HUES64 (cell line): Measurements from ENCODE around the gene RPRD2. TPM values are rescaled to one million over a fixed set of nuclear protein-coding genes. Genes with fewer than 3 reads are reported as not detected.
"Not testable (repeated sequence)": the region's sequence is repeated elsewhere in the genome, so short reads cannot be mapped to it uniquely, and the experiment has no call there.

Source experiments
- H3K27ac ChIP-seq: 2 replicates; pipeline ENCODE4 v1.7.0; 2013; ENCODE audit warnings: low read depth, low read length, inconsistent platforms
- H3K27me3 ChIP-seq: 2 replicates; pipeline ENCODE4 v1.6.1; 2013; ENCODE audit warnings: mild to moderate bottlenecking, low read length; ENCODE audit not compliant: insufficient read depth
- H3K36me3 ChIP-seq: 2 replicates; pipeline ENCODE4 v1.6.1; 2013; ENCODE audit warnings: mild to moderate bottlenecking, low read length; ENCODE audit not compliant: insufficient read depth
- H3K4me1 ChIP-seq: 2 replicates; pipeline ENCODE4 v1.6.1; 2013; ENCODE audit warnings: mild to moderate bottlenecking, low read length, moderate library complexity; ENCODE audit not compliant: insufficient read depth
- H3K4me3 ChIP-seq: 2 replicates; pipeline ENCODE4 v1.5.1; 2013; ENCODE audit warnings: mild to moderate bottlenecking, low read length, moderate library complexity
- H3K9ac ChIP-seq: 2 replicates; pipeline ENCODE4 v1.6.1; 2013; ENCODE audit warnings: mild to moderate bottlenecking, low read depth, low read length
- H3K9me3 ChIP-seq: 2 replicates; pipeline ENCODE4 v1.6.1; 2013; ENCODE audit warnings: low read depth, low read length; ENCODE audit not compliant: insufficient read depth
- WGBS: fragments of 150-250, 120-280 bp; methylation state at CpG from one replicate; pipeline ENCODE4 v1.1.7; 2013; ENCODE audit warnings: missing lambda C conversion rate; 5-methylcytosine and 5-hydroxymethylcytosine counted together
- polyA plus RNA-seq, 2 experiments: library from polyadenylated mRNA; stranded (reverse); fragments of 50-300 nt; gene quantifications; one replicate each; pipeline ENCODE4 v1.2.3, GENCODE V29; 2013

The RPRD2 gene
- 21.1 TPM for polyA plus RNA-seq (2013, experiment 1 of 2)
- 23.8 TPM for polyA plus RNA-seq (2013, experiment 2 of 2)

DNA sequence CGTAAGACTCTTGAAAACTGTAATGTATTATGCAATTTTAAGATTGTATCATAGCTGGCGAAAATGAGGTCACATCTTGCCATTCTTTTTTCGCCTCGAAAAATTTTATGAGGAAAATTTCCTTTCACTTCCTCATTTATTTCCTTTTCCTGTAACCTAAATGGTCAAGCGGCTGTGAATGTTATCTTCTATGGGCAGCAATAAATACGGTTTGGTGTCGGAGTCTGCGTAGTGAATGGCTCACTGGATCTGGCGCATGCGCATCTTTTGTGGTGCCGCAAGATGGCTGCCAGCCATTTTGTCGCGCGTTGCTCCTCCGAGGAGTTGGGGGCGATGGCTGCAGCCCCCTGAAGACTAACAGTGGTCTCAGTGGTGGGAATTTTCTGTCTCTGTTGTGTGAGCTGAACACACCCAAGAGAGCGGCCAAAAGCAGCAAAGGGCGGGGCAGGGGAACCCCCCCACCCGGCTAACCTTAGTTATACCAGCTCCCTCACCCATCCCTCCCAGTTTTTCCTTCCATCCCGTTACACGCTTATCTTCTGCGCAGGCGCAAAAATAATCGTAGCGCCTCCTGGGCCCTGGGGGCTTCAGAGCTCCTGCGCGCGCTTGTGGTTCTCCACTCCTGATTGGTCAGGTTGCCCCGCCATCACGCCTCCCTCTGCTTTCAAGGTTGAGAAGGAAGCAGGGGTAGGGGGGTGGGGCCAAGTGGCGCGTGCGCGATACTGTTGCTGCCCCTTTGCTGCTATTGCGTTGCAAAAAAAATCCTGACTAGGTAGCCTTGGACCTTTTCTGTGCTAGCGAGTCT lies at the start of gene RPRD2:
Gene RPRD2, plus strand, starts transcription at position 722 of the 805 bp plus-strand sequence. CDS start 568 bp downstream, outside the sequence.
- H3K9me3 ChIP-seq, result no peaks in the 10 kb centered on the region
- H3K27me3 ChIP-seq, result no peaks in the 10 kb centered on the region
- H3K4me3 ChIP-seq, result peak within 1 kb of the TSS; percentile 98
- peak within 1 kb of the TSS; percentile 98 for H3K27ac ChIP-seq
- H3K4me1 ChIP-seq, result peaks cover 15% of the 10 kb centered on the region; the same call in 1 of the 2 replicates
- 5% methylated on average over 36 of the region's 36 CpGs for WGBS
- H3K9ac ChIP-seq, result peak within 1 kb of the TSS; percentile 93
- H3K36me3 ChIP-seq, result no peaks in the 10 kb centered on the region

DNA sequence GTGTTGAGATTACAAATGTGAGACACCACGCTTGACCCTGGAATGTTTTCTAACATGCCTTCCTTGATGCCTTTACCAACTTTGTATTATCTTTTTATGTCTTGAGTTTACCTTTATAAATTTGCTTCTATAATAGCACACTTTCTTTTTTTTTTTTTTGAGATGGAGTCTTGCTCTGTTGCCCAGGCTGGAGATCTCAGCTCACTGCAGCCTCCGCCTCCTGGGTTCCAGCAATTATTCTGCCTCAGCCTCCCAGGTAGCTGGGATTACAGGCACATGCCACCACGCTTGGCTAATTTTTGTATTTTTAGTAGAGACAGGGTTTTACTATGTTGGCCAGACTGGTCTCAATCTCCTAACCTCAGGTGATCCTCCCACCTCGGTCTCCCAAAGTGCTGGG lies 49.3 kb upstream of the RPRD2 start:
- H3K9me3 ChIP-seq, H3K36me3 ChIP-seq, H3K4me3 ChIP-seq, H3K27ac ChIP-seq, H3K4me1 ChIP-seq, H3K27me3 ChIP-seq, H3K9ac ChIP-seq: not testable (repeated sequence)
- 93% methylated on average over 4 of the region's 4 CpGs for WGBS

DNA sequence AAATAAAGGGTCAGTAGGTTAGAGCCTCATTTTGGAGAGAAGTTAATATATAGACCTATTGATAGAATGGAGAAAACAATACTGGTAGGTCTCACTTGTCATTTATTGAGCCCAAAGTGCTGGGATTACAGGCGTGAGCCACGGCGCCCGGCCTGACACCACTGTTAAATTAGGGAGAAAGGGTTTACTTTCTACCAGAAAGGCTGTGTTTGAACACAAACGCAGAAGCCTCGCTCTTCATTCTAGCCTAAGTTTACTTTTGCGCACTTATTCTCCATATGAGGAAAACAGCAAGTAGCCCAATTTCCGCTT lies 43.3 kb upstream of the RPRD2 start:
- Histone ChIP-seq H3K4me1 (peaks cover 6% of the 10 kb centered on the region; the same call in 1 of the 2 replicates), H3K27ac (no peak overlapping the region), H3K9ac (no peak overlapping the region), H3K36me3 (peaks cover 17% of the 10 kb centered on the region), H3K4me3 (peak overlapping the region; percentile 89; the same call in 1 of the 2 replicates), H3K27me3 (no peaks in the 10 kb centered on the region), H3K9me3 (no peaks in the 10 kb centered on the region)
- 97% methylated on average over 8 of the region's 8 CpGs for WGBS

DNA sequence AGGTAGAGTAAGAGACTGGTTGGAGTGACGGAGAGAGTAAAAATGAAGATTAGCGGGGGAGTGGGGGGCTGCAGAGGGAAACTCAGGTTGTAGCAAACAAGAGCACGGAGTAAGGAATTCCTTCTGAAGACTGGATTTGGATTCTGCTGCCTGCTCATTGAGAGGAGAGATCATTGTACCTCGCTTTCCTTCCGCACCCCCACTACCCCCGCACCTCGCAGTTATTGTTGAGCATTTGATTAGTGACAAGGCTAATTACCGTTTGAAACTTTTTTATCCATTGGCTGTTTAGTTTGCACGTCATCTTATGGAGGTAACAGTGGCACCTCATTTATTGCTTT lies 42.2 kb upstream of the RPRD2 start:
- no peaks in the 10 kb centered on the region for H3K9me3 ChIP-seq
- H3K36me3 ChIP-seq, result peaks cover 29% of the 10 kb centered on the region
- peak overlapping the region; percentile 89 for H3K4me3 ChIP-seq
- peak overlapping the region; percentile 73 for H3K27ac ChIP-seq
- H3K4me1 ChIP-seq, result peaks cover 6% of the 10 kb centered on the region; the same call in 1 of the 2 replicates
- H3K27me3 ChIP-seq, result no peaks in the 10 kb centered on the region
- peak overlapping the region; percentile 87 for H3K9ac ChIP-seq
- WGBS, result 2% methylated on average over 5 of the region's 9 CpGs

DNA sequence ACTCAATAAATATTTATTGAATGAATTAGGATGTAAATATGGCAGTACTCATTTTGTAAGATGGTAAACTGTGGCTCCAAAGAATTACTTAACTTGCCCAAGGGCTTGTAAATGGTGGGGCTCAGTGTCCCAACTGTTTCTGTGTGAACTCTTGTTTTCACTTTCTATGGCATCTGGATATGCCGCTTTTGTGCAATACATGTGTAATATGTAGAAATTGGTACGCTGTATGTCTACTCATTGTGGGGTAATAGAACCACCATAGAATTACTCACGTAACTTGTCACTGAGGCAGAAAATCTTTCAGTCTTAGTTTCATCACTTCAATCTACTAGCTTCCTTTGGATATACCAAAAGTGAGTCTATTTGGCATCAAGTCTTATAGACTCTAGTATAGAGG lies 41.6 kb upstream of the RPRD2 start:
- Histone ChIP-seq H3K4me1 (peaks cover 6% of the 10 kb centered on the region; the same call in 1 of the 2 replicates), H3K9me3 (no peaks in the 10 kb centered on the region), H3K4me3 (peak overlapping the region; percentile 89), H3K27me3 (no peaks in the 10 kb centered on the region), H3K9ac (peak overlapping the region; percentile 87), H3K27ac (no peak overlapping the region), H3K36me3 (peaks cover 34% of the 10 kb centered on the region)
- WGBS, result 95% methylated on average over 3 of the region's 3 CpGs

DNA sequence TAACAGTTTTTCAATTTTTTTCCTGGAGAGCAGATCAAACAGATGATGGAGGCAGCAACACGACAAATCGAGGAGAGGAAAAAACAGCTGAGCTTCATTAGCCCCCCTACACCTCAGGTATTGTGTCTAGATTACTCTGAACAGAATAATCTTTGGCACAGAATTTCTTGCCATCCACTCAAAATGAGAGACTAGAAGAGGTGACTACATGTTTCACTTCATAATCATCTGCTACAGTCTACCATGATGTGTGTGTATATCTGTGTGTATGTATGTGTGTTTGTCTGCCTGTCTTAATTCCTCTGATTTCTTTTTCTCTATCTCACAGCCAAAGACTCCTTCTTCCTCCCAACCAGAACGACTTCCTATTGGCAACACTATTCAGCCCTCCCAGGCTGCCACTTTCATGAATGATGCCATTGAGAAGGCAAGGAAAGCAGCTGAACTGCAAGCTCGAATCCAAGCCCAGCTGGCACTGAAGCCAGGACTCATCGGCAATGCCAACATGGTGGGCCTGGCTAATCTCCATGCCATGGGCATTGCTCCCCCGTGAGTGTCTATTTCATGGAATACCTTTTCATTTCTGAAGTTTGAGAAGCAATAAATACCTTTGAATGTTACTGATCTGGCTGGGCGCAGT lies 31.2 kb upstream of the RPRD2 start:
- no peaks in the 10 kb centered on the region for H3K9me3 ChIP-seq
- H3K4me1 ChIP-seq, result no peaks in the 10 kb centered on the region
- 95% methylated on average over 7 of the region's 7 CpGs for WGBS
- H3K9ac ChIP-seq, result no peak overlapping the region
- H3K36me3 ChIP-seq, result peaks cover 94% of the 10 kb centered on the region
- H3K4me3 ChIP-seq, result no peak overlapping the region
- no peak overlapping the region for H3K27ac ChIP-seq
- H3K27me3 ChIP-seq, result no peaks in the 10 kb centered on the region

DNA sequence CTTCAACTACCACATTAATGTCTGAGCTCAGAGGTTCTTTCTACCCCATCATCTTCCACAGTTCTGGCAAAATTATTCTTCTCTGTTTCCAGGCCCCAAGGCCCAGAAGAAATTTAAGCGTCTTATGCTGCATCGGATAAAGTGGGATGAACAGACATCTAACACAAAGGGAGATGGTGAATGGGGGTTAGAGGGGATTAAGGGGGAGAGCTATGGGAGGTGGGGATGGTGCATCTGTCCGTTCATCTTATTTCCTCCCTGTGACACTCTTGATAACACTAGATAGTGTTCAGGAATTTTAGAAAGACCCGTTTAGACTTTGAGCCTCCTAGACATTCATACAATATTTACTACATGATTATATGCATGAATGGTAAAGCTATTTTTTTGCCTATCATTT lies 17.6 kb upstream of the RPRD2 start:
- Histone ChIP-seq H3K4me3 (no peak overlapping the region), H3K9me3 (no peaks in the 10 kb centered on the region), H3K27me3 (no peaks in the 10 kb centered on the region), H3K9ac (no peak overlapping the region), H3K36me3 (peaks cover 88% of the 10 kb centered on the region), H3K4me1 (no peaks in the 10 kb centered on the region), H3K27ac (no peak overlapping the region)
- WGBS, result 93% methylated on average over 3 of the region's 4 CpGs

DNA sequence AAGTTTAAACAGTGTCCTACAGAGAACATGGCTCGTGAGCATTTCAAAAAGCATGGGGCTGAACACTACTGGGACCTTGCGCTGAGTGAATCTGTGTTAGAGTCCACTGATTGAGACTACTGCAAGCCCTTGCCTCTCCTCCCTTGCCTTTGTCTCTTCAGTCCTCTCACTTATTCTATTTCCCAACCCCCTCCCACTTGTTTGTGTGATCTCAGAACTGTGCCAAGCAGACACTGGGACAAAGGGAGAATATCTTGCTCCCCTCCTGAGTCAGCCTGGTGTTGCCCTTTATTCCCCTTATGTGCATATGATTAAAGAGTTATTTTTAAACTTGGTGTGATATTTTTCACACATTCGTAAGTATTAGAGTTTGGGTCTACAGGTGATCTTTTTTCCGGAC lies 11.1 kb upstream of the RPRD2 start:
- Histone ChIP-seq H3K27ac (no peak overlapping the region), H3K4me1 (no peaks in the 10 kb centered on the region), H3K27me3 (no peaks in the 10 kb centered on the region), H3K9me3 (no peaks in the 10 kb centered on the region), H3K9ac (no peak overlapping the region), H3K4me3 (no peak overlapping the region), H3K36me3 (peaks cover 70% of the 10 kb centered on the region)
- 96% methylated on average over 4 of the region's 4 CpGs for WGBS

DNA sequence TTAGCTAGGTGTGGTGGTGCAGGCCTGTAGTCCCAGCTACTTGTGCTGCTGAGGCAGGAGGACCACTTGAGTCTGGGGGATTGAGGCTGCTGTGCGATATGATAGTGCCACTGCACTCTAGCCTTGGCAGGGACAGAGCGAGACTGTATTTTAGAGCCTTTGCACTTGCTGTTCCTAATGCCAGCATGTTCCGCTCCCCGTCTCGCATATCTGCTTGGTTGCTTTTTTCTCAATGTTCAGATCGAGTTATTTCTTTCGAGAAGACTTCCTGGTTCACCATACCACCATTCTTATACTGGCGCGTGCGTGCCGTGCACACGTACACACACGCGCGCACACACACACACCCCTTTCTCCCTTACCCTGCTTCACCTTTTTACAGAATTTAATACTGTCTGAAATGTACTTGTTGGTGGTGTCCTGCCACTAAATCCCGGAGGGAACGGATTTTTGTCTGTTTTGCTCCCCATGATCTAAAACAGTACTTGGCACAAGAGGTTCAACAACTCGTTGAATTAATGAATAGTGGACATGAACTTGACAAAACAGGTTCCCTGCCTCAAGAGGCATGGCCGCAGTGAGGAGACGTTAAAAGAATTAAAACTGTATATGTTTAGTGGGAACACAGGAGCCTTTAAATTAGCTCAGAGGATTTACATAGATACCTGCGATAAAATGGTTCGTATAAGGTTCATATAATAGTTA lies 1.1 kb upstream of the RPRD2 start:
- H3K4me1 ChIP-seq, result peaks cover 15% of the 10 kb centered on the region; the same call in 1 of the 2 replicates
- no peaks in the 10 kb centered on the region for H3K27me3 ChIP-seq
- 89% methylated on average over 22 of the region's 22 CpGs for WGBS
- H3K4me3 ChIP-seq, result peak overlapping the region; percentile 98
- no peaks in the 10 kb centered on the region for H3K9me3 ChIP-seq
- H3K36me3 ChIP-seq, result no peaks in the 10 kb centered on the region
- peak overlapping the region; percentile 98 for H3K27ac ChIP-seq
- peak overlapping the region; percentile 93 for H3K9ac ChIP-seq

DNA sequence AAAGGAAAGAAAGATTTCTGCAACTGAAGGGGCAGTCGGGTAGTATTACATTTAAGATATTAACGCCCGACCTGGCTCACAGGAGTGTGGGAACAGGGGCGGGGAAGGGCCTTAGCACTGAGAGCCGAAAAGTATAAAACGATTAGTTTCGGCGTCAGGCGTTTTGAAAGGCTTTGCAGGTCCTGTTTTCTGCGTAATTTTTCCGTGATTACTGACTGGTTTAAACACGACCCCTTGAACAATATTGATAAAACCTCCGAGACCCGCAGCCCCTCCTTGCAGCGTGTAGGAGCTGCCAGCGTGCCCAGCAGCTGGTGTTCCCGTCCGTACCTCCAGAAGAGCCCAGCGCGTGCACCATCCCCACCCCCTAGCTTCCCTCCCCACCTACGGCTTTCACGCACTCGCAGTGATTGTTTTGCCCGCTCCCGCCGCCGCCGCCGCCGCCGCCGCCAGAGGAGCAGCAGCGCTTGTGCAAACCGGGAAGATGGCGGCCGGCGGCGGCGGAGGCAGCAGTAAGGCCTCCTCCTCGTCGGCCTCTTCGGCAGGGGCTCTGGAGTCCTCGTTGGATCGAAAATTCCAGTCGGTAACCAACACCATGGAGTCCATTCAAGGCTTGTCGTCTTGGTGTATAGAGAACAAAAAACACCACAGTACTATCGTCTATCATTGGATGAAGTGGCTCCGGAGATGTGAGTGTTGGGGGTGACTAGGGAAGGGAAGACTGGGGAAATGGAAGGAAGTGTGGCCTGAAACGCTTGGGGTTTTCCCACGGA lies 470 bp downstream of the RPRD2 start:
- no peaks in the 10 kb centered on the region for H3K9me3 ChIP-seq
- H3K27me3 ChIP-seq, result no peaks in the 10 kb centered on the region
- H3K27ac ChIP-seq, result peak overlapping the region; percentile 98
- H3K36me3 ChIP-seq, result no peaks in the 10 kb centered on the region
- H3K9ac ChIP-seq, result peak overlapping the region; percentile 93
- H3K4me3 ChIP-seq, result peak overlapping the region; percentile 98
- peaks cover 15% of the 10 kb centered on the region; the same call in 1 of the 2 replicates for H3K4me1 ChIP-seq
- under 1% methylated on average over 49 of the region's 50 CpGs for WGBS
